Fibroblast of the conjunctiva (primary cell): ENCODE data around the gene OR10X1.

Source experiments
- DNase-seq: peaks from one replicate; pipeline ENCODE4 v3.0.0-alpha.2; 2010; ENCODE audit warnings: low read depth

OR10X1 gene

GRCh38 chr1:158579733-158580132 is at the start of gene OR10X1:
Gene OR10X1 (minus strand): TSS chr1:158579899. CDS start chr1:158579899, 0 bp downstream.
- no peak for DNase-seq

GRCh38 chr1:158613764-158614163 is 34.1 kb upstream of the OR10X1 start:
- DNase-seq = no peak

GRCh38 chr1:158611916-158612315 is 32.2 kb upstream of the OR10X1 start:
- no peak for DNase-seq

GRCh38 chr1:158607296-158607695 is 27.6 kb upstream of the OR10X1 start:
- no peak for DNase-seq

- no peak for DNase-seq
These were observed 25.3 kb upstream of the OR10X1 start, which contains the start of gene OR10Z1 for GRCh38 chr1:158604968-158605367. Gene OR10Z1 (plus strand): TSS chr1:158605268. CDS start chr1:158606439, 1,171 bp downstream.

- DNase-seq = no peak
These were observed 21.0 kb upstream of the OR10X1 start for GRCh38 chr1:158600735-158601134.

- no peak for DNase-seq
These were observed 7.2 kb upstream of the OR10X1 start for GRCh38 chr1:158586942-158587341.

GRCh38 chr1:158583962-158584361 is 4.3 kb upstream of the OR10X1 start:
- DNase-seq = no peak

GRCh38 chr1:158577561-158577960 is 2.1 kb downstream of the OR10X1 start:
- no peak for DNase-seq

GRCh38 chr1:158572226-158572625 is 7.5 kb downstream of the OR10X1 start:
- DNase-seq = no peak

- no peak for DNase-seq
These were observed 9.2 kb downstream of the OR10X1 start, which contains the start of gene OR6P1 for GRCh38 chr1:158570480-158570879. Gene OR6P1 (minus strand): TSS chr1:158570580. CDS start chr1:158563604, 6,976 bp downstream.

GRCh38 chr1:158564608-158565007 is 15.1 kb downstream of the OR10X1 start:
- no peak for DNase-seq

GRCh38 chr1:158563853-158564252 is 15.8 kb downstream of the OR10X1 start:
- DNase-seq = no peak

GRCh38 chr1:158559696-158560095 is 20.0 kb downstream of the OR10X1 start:
- DNase-seq = no peak

- no peak for DNase-seq
These were observed 25.3 kb downstream of the OR10X1 start, which contains the start of gene OR6Y1 for GRCh38 chr1:158554352-158554751. Gene OR6Y1 (minus strand): TSS chr1:158554405. CDS start chr1:158548105, 6,300 bp downstream.

- DNase-seq = no peak
These were observed 27.4 kb downstream of the OR10X1 start for GRCh38 chr1:158552296-158552695.

GRCh38 chr1:158547533-158547932 is 32.2 kb downstream of the OR10X1 start:
- DNase-seq = no peak

GRCh38 chr1:158537609-158538008 is 42.1 kb downstream of the OR10X1 start:
- no peak for DNase-seq

- no peak for DNase-seq
These were observed 45.2 kb downstream of the OR10X1 start for GRCh38 chr1:158534496-158534895.
